Natural killer cell (primary cell): ENCODE measurements around the gene PYCARD. TPM values are rescaled to one million over a fixed set of nuclear protein-coding genes. Genes with fewer than 3 reads are reported as not detected.

Source experiments
- ATAC-seq, 3 donors: fragments of 150-1000 bp in 2 of 3; fragments of 200-7000 bp in 1 of 3; cut with Tn5 transposase; 1 replicate in 1 of 3; 2 replicates in 2 of 3; pipeline ENCODE4 v1.10.0; 2021; ENCODE audit warnings: mild to moderate bottlenecking in 2 of 3, moderate library complexity in 2 of 3
- DNase-seq, 2 donors: peaks; one replicate each; pipeline versions ENCODE4 v3.0.0 to v3.0.0-alpha.2; 2013 to 2021; ENCODE audit warnings: mixed read lengths in 1 of 2
- H3K27ac ChIP-seq: one replicate; pipeline ENCODE4 v1.5.1; 2013; ENCODE audit warnings: mild to moderate bottlenecking, low read length
- H3K27me3 ChIP-seq: one replicate; pipeline ENCODE4 v1.6.1; 2013; ENCODE audit warnings: low read length; ENCODE audit not compliant: control insufficient read depth, insufficient read depth
- H3K36me3 ChIP-seq: one replicate; pipeline ENCODE4 v1.6.1; 2013; ENCODE audit warnings: low read length; ENCODE audit not compliant: control insufficient read depth, insufficient read depth
- H3K4me1 ChIP-seq: one replicate; pipeline ENCODE4 v1.6.1; 2013; ENCODE audit warnings: low read length; ENCODE audit not compliant: control insufficient read depth, insufficient read depth
- H3K4me3 ChIP-seq: one replicate; pipeline ENCODE4 v1.5.1; 2013; ENCODE audit warnings: low read length
- H3K9me3 ChIP-seq: one replicate; pipeline ENCODE4 v1.6.1; 2013; ENCODE audit warnings: low read length; ENCODE audit not compliant: control insufficient read depth, insufficient read depth
- H3K27ac Mint-ChIP-seq, 2 donors: one replicate each; pipeline ENCODE4 v1.8.0; 2022; ENCODE audit warnings: mild to moderate bottlenecking in 2 of 2, mixed read lengths in 2 of 2, moderate library complexity in 1 of 2
- H3K27me3 Mint-ChIP-seq, 2 donors: one replicate each; pipeline ENCODE4 v1.8.0; 2022; ENCODE audit warnings: low read depth in 2 of 2, mixed read lengths in 2 of 2
- H3K36me3 Mint-ChIP-seq: one replicate; pipeline ENCODE4 v1.8.0; 2022; ENCODE audit warnings: mixed read lengths
- H3K4me1 Mint-ChIP-seq, 2 donors: one replicate each; pipeline ENCODE4 v1.8.0; 2022; ENCODE audit warnings: mixed read lengths in 2 of 2
- H3K4me3 Mint-ChIP-seq: one replicate; pipeline ENCODE4 v1.8.0; 2022; ENCODE audit warnings: mild to moderate bottlenecking, moderate library complexity, mixed read lengths
- H3K9me3 Mint-ChIP-seq, 2 donors: one replicate each; pipeline ENCODE4 v1.8.0; 2022; ENCODE audit warnings: mixed read lengths in 2 of 2
- WGBS: methylation state at CpG from one replicate; pipeline ENCODE4 v1.1.7; 2013; ENCODE audit warnings: missing lambda C conversion rate; ENCODE audit not compliant: insufficient coverage; 5-methylcytosine and 5-hydroxymethylcytosine counted together
- intact Hi-C: fragments of 100-400 bp; cut with micrococcal nuclease; formaldehyde crosslinking; loops from one replicate; pipeline ENCODE4 v1.14.2; 2022
- total RNA-seq, 4 donors: library from RNA; stranded (reverse); fragments of 120-200 nt in 1 of 4; gene quantifications; one replicate each; pipeline versions ENCODE4 v1.2.3 to v1.2.4, GENCODE V29; 2013 to 2022
- TF ChIP-seq, protein P1 (sequence below): fragments of 200-600 bp; IDR thresholded peaks from one replicate; pipeline ENCODE4 v1.8.0; 2022; ENCODE audit warnings: antibody characterized with exemption

Gene PYCARD
- total RNA-seq, 3 donors from 2014 or later (not counting 1 experiment from before 2014, with no cell fraction given), result 29.7 to 38.1 (median 37.6) TPM

GRCh38 chr16:31181102-31181830, 21.3 kb downstream of the PYCARD start:
- 1% methylated on average over 30 of the region's 31 CpGs for WGBS
- Mint-ChIP-seq H3K36me3 (peaks cover 19% of the 10 kb centered on the region), H3K9me3 (no peaks in the 10 kb centered on the region), H3K27me3 (peaks cover 0 to 2% of the 10 kb centered on the region in 2 donors), H3K4me1 (peaks cover 77 to 82% of the 10 kb centered on the region in 2 donors), H3K27ac (peak overlapping the region; percentile 99), H3K4me3 (peak overlapping the region; percentile 99)
- intact Hi-C loops, result loop anchor here (10.0 kb wide), 2 partner anchors 66 to 534 kb away; partner anchors contain the start of gene KAT8
- Histone ChIP-seq H3K27ac (peak overlapping the region; percentile 3), H3K4me1 (peaks cover 78% of the 10 kb centered on the region), H3K36me3 (peaks cover 40% of the 10 kb centered on the region), H3K27me3 (no peaks in the 10 kb centered on the region), H3K9me3 (no peaks in the 10 kb centered on the region), H3K4me3 (peak overlapping the region; percentile 89)
- DNase-seq, result peak; percentile 29 to 57
- ATAC-seq, result no peak
- TF ChIP-seq, protein P1, sequence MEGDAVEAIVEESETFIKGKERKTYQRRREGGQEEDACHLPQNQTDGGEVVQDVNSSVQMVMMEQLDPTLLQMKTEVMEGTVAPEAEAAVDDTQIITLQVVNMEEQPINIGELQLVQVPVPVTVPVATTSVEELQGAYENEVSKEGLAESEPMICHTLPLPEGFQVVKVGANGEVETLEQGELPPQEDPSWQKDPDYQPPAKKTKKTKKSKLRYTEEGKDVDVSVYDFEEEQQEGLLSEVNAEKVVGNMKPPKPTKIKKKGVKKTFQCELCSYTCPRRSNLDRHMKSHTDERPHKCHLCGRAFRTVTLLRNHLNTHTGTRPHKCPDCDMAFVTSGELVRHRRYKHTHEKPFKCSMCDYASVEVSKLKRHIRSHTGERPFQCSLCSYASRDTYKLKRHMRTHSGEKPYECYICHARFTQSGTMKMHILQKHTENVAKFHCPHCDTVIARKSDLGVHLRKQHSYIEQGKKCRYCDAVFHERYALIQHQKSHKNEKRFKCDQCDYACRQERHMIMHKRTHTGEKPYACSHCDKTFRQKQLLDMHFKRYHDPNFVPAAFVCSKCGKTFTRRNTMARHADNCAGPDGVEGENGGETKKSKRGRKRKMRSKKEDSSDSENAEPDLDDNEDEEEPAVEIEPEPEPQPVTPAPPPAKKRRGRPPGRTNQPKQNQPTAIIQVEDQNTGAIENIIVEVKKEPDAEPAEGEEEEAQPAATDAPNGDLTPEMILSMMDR, result no peak

GRCh38 chr16:31179747-31180459, 22.7 kb downstream of the PYCARD start, which contains the start of gene FUS:
Gene FUS (plus strand): TSS chr16:31180139. CDS start chr16:31180215, 76 bp downstream.
- WGBS, result under 1% methylated on average over 69 of the region's 69 CpGs

GRCh38 chr16:31179219-31179746, 23.3 kb downstream of the PYCARD start:
- no peaks in the 10 kb centered on the region for H3K9me3 Mint-ChIP-seq
- H3K36me3 Mint-ChIP-seq, result no peaks in the 10 kb centered on the region
- DNase-seq, result no peak
- H3K4me3 Mint-ChIP-seq, result peak overlapping the region; percentile 99
- intact Hi-C loops, result loop anchor here (1.0 kb wide), 1 partner anchor 37 kb away; no protein-coding TSS in a partner anchor
- ATAC-seq, result no peak
- no peaks in the 10 kb centered on the region for H3K27me3 ChIP-seq
- peaks cover 65% of the 10 kb centered on the region for H3K4me1 ChIP-seq
- H3K27ac ChIP-seq, result peak overlapping the region; percentile 92
- under 1% methylated on average over 27 of the region's 27 CpGs for WGBS
- peaks cover 0 to 2% of the 10 kb centered on the region in 2 donors for H3K27me3 Mint-ChIP-seq
- H3K4me3 ChIP-seq, result peak overlapping the region; percentile 89
- H3K4me1 Mint-ChIP-seq, result peaks cover 59 to 64% of the 10 kb centered on the region in 2 donors
- H3K9me3 ChIP-seq, result no peaks in the 10 kb centered on the region
- peaks cover 22% of the 10 kb centered on the region for H3K36me3 ChIP-seq
- peak overlapping the region; percentile 99 for H3K27ac Mint-ChIP-seq
- TF ChIP-seq, protein P1, result no peak

More at GRCh38 chr16:31179747-31180459, 22.7 kb downstream of the PYCARD start, which contains the start of gene FUS:
- peak; percentile 73 to 88 (median 74) for ATAC-seq
- H3K27me3 Mint-ChIP-seq, result peaks cover 0 to 2% of the 10 kb centered on the region in 2 donors
- H3K9me3 Mint-ChIP-seq, result no peaks in the 10 kb centered on the region
- Histone ChIP-seq H3K27me3 (no peaks in the 10 kb centered on the region), H3K4me3 (peak within 1 kb of the TSS; percentile 89), H3K9me3 (no peaks in the 10 kb centered on the region), H3K4me1 (peaks cover 71% of the 10 kb centered on the region), H3K36me3 (peaks cover 26% of the 10 kb centered on the region), H3K27ac (peak within 1 kb of the TSS; percentile 92)
- peaks cover 6% of the 10 kb centered on the region for H3K36me3 Mint-ChIP-seq
- TF ChIP-seq, protein P1, result no peak
- H3K4me3 Mint-ChIP-seq, result peak within 1 kb of the TSS; percentile 99
- peak within 1 kb of the TSS; percentile 99 for H3K27ac Mint-ChIP-seq
- H3K4me1 Mint-ChIP-seq, result peaks cover 64 to 69% of the 10 kb centered on the region in 2 donors
- peak; percentile 96 to 98 for DNase-seq
- intact Hi-C loops, result loop anchor here (1.0 to 10.0 kb wide), 4 partner anchors 38 to 535 kb away; partner anchors contain the start of genes ARMC5 and KAT8
